DMS53 treated with DMSO at 0.1 percent for 48 hours (cell line): ENCODE results near the gene TMEM235.
A peak's percentile ranks its signal among the peaks of the same experiment; 100 is the strongest.

Experiments
- DNase-seq: peaks from one replicate; lab custom pipeline; 2025; ENCODE audit not compliant: unreplicated experiment; lab: John Stamatoyannopoulos, UW

TMEM235 gene

DNA sequence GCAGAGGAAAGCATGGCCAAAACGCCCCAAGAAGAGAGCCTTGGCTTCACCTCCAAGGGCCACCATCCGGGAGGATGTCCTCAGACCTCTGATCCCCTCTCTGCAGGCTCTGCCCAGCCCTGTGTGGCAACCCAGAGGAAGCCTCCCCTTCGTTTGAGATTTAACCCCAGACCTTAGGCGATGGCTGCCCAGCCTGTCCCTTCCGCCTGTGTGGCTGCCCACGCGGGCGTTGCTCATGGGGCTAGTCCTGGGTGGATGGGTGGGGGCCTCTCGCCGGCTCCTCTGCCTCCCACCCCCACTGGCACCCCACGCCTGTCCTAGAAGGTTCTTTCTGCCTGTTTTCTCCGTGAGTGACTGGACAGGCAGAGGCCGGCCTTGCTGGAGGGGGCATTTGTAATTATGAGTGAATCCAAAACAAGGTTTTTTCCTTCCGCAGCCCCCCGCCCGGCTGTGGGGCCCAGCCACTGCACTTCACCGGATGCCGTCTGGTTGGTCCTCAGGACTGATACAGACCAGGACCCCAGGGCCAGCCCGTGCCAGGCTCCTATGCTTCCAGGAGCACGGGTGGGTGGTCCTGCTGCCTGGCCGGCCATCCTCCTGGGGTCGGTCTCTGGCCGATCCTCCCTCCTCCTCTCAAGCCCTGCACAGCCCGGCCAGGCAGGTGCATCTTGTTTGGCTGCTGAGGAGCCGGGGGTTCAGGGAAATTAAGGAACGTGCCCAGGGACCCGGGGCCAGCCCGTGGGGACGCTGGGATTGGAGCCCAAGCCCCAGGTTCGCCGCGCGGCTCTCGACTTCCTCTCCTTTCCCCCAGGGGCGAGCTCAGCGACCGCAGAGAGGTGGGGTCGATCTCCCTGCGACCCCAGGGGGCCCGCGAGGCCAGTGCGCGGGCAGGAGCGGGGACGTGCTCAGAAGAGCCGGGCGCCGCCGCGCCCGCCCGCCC is at the start of gene TMEM235:
Gene TMEM235, plus strand, starts transcription at position 636 of the 940 bp plus-strand sequence. CDS start 393 bp downstream, outside the sequence.
- DNase-seq, result no peak

DNA sequence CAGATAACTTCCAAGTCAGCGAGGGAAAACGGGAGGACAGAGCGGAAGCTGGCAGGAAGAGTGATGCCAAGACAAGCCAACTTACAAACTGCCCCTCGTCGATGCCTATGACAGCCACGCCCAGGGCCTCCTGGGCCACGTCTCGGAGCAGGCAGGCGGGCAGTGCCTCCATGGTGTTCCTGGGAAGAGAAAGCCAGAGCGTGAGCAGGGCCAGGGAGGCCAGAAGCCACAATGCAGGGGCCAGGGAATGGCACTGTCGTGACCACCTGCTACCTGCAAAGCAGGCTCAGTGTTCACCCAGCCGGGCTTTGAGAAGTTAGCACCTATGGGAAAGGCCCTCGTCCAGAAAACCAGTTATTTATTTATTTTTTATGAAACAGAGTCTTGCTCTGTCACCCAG is 48.9 kb upstream of the TMEM235 start:
- no peak for DNase-seq

DNA sequence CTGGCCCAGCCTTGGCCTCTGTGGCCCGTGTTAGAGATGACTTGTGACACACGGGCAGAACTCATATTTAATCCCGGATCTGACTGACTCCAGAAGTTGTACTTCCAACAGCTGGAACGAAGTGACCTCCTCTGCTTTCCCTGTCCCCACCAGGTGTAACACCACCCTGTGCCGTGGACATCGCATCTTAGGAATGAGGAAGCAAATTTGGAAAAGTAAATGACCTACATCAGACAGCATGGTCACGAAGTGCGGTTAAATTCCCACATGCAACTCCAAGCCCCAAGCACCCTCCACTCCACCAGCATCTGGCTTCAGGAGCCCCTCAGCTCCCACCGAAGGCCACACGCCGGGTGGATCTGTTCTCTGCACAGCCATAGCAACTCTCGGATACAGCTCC is 47.5 kb upstream of the TMEM235 start:
- DNase-seq, result no peak

DNA sequence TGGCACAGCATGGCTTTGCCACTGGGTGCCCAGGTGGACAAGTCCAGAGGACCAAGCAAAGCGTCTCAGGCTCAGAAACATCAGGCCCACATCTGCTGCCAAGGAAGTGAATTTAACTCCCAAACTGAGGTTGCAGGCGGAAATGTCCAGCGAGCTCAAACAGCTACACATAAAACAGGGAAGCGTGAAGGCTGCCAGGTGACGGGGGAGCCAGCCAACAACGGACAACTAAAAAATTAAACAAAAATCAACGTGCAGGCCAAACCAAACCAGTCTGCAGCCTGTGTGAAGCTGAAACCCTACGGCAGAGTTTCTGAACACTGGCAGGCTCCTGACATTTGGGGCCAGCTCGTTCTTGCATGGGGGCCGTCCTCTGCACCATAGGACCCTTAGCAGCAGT is 47.1 kb upstream of the TMEM235 start:
- no peak for DNase-seq

DNA sequence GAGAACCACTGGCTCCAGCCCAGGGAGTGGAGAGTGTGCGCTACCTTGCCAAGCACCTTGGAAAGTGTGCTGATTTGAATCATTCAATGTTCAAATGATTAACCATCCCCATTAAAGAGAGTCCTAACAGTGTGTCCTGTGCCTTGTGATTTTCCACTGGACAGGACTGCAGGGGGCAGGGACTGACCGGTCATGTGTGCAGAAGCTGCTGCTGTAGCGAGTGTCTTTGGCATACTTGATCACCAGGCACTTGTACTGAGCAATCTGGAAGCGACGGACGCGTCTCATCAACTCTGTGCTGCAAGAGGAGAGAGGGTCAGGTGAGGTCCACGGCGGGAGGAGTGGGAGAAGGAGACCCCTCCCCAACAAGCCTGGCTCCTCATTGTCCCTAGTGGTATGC is 46.6 kb upstream of the TMEM235 start:
- DNase-seq, result no peak

DNA sequence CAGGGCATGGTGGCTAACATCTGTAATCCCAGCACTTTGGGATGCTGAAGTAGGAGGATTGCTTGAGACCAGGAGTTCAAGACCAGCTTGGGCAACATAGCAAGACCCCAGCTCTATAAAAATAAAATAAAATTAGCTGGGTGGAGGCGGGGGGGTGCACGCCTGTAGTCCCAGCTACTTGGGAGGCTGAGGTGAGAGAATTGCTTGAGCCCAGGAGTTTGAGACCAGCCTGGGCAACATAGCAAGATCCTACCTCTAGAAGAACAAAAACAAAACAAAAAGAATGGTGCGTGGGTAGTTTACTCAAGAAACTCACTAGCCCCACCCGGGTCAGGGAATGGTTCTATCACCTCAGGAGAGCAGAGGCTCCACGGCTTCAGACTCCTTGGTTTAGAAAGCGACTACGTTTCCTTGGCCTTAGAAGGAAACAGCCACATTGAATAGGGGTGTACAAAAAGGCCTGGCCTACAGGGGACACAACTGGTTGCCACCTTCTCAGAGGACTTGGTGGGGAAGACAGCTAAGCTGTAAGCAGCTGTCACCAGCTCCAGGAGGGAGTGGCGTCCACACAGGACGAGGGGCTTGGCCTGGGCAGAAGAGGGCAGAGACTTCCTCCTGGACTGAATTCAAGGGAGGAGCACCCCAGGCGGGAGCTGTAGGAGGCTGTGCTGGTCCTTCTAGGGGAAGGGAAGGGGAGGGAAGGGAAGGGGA is 45.3 kb upstream of the TMEM235 start:
- no peak for DNase-seq

DNA sequence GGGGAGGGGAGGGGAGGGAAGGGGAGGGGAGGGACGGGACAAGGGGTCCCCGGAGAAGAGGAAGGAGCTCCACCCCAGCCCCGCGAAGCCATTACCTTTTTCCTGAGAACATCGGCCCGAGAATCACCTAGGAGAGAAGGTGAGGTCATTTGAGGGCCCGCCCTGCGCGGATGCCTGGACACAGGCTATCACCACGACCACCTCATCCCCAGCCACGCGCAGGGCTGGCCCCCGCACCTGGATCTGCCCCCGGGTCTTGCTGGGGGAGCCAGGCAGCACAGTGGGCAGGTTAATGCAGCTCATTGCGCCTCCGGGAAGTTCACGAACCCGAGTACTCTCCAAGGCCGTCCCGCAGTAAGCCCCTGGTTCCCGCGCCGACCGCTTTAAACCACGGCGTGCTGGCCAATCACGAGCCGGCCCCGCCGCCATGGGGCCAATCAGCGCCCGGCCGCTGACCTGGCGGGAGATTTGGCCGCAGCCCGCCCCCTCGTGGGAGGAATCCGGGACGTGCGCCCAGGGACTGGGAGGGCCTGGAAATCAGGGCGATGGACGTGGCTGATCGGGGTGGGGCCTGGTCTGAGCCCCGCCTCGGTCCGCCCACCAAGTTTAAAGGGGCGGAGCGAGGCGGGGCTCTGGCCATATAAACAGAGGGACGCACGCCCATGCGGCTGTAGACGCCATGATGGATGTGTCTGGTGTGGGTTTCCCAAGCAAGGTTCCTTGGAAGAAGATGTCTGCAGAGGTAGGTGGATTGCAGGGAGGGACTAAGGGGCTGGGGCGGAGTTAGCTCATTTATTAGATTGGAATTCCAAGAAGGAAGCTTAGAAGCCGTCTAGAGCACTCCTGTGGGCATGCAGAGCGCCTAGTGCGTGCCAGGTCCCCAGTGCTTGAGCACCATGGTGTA is 44.5 kb upstream of the TMEM235 start, which contains the start of the genes AFMID and TK1:
Gene AFMID, plus strand, starts transcription at position 671 of the 904 bp plus-strand sequence. Its CDS starts 9 bp downstream, at position 680.
Gene TK1, minus strand, starts transcription at position 361 of the 904 bp plus-strand sequence. Its CDS starts 58 bp downstream, at position 303.
- peak; percentile 93 for DNase-seq

DNA sequence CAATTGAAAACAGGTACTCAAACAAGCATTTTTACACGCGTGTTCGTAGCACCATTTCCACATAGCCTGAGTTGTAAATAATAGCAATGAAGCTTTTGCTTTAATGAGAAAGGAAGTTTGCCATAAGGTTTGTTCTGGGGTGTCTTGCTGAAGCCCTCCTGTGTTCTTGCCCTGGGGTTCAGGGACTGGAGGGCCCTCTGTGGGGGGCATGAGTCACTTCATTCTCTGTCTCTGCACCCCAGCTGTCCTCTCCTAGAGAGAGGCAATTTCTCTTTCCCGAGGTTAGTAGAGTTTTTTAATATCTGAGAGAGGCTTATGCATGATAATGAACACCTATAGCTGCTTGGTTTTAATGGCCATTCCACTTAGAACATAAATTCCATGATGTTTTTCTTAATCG is 34.7 kb upstream of the TMEM235 start:
- DNase-seq, result no peak

DNA sequence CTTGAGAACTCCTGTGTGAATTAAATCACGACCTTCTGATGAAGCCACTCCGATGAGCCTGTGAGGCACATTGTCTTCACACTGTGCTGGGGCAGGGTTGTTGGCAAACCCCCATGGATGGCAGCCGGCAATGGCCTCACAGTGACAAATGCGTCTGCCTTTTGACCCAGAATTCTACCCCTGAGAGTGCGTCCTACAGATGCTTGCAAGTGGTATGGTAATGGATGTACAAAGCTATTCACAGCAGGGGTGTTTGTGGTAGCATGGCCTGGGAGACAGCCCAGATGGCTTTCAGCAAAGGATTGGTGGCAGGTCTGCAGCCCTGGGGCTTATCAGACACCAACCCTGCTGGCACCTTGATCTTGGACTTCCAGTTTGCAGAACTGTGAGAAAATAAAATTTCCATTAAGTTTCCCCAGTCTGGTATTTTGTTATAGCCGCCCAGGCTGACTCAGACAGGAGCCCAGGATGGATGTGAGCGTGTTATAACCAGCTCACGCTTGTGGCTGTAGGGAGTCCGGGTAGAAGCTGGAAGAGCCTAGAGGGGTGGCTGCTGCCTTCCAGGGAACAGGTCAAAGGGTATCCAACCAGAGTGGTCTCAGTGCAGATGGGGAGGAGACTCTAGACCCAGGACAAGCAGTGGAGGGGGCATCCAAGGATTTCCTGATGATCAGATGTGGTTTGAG is 34.1 kb upstream of the TMEM235 start:
- DNase-seq, result no peak

DNA sequence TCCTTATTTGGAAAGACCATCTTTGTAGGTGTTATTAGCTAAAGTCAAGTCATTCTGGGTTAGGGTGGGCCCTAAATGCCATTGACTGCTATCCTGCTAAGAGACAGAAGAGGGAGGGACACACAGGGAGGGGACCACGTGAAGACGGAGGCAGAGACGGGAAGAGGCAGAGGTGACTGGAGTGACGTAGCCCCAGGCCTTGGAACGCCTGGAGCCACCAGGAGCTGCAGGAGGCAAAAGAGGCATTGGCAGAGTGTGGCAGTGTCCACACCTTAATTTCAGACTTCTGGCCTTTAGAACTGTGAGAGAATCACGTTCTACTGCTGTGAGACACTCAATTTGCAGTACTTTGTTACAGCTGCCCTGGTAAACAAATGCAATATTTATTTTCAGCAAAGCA is 31.0 kb upstream of the TMEM235 start:
- DNase-seq, result no peak

DNA sequence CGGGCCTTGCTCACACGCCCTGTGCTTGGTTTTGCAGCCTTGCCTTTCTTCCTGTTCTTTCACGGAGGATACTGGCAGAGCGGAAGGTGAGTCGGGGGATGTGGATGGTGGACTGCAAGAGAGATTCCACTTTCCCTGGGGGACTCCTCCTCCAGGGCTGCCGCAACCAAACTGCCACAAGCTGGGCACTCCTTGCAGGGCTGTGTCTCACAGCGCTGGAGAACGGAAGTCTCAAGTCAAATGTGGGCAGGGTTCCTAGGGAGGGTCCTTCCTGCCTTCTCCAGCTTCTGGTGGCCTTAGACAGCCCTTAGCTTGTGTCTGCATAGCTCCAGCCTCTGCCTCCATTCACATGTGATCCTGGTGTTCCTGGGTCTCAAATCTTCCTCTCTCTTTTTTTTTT is 28.8 kb upstream of the TMEM235 start:
- no peak for DNase-seq

DNA sequence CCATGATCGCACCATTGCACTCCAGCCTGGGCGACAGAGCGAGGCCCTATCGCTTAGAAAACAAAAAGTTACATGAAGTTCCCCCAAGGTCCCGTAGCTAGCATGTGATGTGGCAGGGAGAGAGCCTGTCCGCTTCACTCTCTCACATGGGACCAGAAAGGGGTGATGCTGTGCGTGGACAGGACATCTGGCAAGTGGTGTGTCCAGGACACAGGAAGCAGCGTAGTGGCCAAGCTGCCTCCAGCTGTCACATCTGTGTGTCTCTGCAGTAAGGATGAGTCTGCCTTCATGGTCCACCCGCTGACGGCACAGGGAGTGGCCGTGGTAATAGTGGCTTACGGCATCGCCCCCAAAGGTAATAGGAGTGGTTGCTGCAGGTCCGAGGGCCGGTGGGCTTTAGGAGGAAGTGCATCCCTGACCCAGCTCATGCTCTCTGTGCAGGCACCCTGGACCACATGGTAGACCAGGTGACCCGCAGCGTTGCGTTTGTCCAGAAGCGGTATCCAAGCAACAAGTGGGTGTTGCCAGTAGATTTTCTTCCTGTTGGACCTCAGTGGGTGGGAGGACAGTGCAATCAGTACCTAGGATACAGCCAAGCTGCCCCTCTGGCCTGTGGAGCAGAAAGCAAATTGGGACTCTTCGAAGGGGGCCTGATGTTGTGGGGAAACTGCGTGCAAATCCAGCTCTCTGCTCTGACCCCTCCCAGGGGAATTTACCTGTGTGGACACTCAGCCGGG is 26.9 kb upstream of the TMEM235 start:
- DNase-seq, result no peak

DNA sequence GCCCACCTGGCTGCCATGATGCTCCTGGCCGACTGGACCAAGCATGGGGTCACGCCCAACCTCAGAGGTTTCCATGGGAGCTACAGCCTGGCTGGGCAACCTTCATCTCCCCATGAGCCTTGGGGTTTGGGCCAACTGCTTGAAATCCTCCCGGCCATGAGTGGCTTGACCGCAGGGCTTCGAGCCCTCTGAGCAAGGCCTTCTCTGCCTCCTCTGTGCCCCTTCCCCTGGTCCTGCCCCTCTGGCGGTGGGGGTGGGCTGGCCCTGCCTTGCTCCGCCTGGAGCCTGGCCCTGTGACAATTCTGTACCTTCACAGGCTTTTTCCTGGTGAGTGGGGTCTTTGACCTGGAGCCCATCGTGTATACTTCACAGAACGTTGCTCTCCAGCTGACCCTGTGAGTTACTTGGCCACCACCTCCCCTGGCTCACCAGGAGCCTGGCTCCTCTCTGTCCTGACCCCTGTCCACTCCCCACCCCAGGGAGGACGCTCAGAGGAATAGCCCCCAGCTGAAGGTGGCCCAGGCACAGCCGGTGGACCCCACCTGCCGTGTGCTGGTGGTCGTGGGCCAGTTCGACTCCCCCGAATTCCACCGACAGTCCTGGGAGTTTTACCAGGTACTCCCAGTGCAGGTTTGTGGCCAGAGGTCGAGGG is 26.2 kb upstream of the TMEM235 start:
- DNase-seq, result no peak

DNA sequence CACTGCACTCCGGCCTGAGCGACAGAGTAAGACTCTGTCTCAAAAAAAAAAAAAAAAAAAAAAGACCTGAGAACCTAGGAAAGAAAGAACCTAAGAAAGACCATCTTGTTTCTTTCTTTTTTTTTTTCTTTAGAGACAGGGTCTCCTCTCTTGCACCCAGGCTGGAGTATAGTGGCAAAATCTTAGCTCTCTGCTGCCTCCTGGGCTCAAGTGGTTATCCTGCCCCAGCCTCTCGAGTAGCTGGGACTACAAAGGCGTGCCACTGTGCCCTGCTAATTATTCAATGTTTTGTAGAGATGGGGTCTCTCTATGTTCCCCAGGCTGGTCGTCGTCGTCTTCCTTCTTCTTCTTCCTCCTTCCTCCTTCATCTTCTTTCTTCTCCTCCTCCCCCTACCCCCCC is 25.1 kb upstream of the TMEM235 start:
- DNase-seq, result no peak

DNA sequence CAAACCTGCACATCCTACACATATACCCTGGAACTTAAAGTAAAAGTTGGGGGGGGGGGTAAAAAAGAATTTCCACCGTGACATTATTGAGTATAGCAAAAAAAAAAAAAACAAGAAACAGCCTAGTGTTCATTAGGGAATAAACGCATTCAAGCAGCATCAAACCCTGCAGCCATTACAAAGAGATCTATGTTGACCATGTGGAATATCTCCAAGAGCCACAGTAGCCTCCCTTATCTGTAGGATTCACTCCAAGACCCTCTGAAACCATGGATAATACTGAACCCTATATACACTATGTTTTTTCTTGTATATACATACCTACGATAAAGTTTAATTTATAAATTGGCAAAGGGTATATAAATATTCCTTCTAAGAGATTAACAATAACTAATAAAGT is 22.9 kb upstream of the TMEM235 start:
- no peak for DNase-seq

DNA sequence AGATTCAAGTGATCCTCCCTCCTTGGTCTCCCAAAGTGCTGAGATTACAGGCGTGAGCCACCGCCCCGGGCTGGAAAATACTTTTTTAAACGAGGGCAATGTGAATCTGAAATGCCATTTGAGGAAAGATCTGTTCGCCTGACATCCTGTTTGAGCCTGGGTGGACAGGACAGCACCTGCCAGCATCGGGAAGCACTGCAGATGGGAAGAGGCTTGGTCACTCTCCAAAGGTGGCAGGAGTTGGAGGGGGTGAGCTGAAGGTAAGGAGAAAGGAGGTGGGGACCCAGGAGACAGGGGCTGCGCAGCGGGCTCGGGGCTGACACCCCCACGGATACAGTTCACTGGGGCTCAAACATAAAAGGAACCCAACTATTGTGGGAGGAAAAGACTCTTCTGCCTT is 21.3 kb upstream of the TMEM235 start:
- DNase-seq, result no peak

DNA sequence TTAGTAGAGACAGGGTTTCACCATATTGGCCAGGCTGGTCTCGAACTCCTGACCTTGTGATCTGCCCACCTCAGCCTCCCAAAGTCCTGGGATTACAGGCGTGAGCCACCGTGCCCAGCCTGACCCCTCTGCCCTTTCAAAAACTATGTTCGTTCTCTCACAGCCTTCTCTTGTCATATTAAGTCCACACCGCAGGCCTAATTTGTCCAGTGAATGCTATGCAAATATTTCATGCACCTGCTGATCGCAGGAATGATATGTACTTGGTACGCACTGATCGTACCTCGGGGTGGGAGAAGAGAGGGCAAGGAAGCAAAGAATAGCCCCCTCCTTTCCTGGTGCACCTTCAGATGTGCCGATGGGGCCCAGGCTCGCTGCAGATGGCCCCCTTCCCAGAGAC is 20.4 kb upstream of the TMEM235 start:
- DNase-seq, result no peak

DNA sequence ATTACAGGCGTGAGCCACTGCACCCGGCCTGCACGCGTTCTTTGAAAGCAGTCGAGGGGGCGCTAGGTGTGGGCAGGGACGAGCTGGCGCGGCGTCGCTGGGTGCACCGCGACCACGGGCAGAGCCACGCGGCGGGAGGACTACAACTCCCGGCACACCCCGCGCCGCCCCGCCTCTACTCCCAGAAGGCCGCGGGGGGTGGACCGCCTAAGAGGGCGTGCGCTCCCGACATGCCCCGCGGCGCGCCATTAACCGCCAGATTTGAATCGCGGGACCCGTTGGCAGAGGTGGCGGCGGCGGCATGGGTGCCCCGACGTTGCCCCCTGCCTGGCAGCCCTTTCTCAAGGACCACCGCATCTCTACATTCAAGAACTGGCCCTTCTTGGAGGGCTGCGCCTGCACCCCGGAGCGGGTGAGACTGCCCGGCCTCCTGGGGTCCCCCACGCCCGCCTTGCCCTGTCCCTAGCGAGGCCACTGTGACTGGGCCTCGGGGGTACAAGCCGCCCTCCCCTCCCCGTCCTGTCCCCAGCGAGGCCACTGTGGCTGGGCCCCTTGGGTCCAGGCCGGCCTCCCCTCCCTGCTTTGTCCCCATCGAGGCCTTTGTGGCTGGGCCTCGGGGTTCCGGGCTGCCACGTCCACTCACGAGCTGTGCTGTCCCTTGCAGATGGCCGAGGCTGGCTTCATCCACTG is 17.3 kb upstream of the TMEM235 start, which contains the start of gene BIRC5:
Gene BIRC5, plus strand, starts transcription at position 238 of the 690 bp plus-strand sequence. Its CDS starts 64 bp downstream, at position 302.
- peak; percentile 75 for DNase-seq

DNA sequence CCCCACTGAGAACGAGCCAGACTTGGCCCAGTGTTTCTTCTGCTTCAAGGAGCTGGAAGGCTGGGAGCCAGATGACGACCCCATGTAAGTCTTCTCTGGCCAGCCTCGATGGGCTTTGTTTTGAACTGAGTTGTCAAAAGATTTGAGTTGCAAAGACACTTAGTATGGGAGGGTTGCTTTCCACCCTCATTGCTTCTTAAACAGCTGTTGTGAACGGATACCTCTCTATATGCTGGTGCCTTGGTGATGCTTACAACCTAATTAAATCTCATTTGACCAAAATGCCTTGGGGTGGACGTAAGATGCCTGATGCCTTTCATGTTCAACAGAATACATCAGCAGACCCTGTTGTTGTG is 16.7 kb upstream of the TMEM235 start:
- DNase-seq, result no peak
